Hepatocyte (in vitro differentiated cells): ENCODE results near the gene RBM33. TPM values are rescaled to one million over a fixed set of nuclear protein-coding genes. Genes with fewer than 3 reads are reported as not detected.
"Not testable (repeated sequence)": the region's sequence is repeated elsewhere in the genome, so short reads cannot be mapped to it uniquely, and the experiment has no call there.

Experiments used
- DNase-seq: peaks from one replicate; pipeline ENCODE4 v3.0.0-alpha.2; 2016; ENCODE audit warnings: low spot score
- H2AFZ ChIP-seq: fragments of 200-600 bp; sonication (generic); 2 replicates; pipeline ENCODE4 v1.6.0; 2016; ENCODE audit warnings: antibody characterized with exemption, mild to moderate bottlenecking
- H3K27ac ChIP-seq: fragments of 200-600 bp; sonication (generic); 2 replicates; pipeline ENCODE4 v1.5.1; 2016; ENCODE audit warnings: mild to moderate bottlenecking
- H3K27me3 ChIP-seq: fragments of 200-600 bp; sonication (generic); 2 replicates; pipeline ENCODE4 v1.6.1; 2016
- H3K36me3 ChIP-seq: fragments of 200-600 bp; sonication (generic); replicated peaks from 2 replicates; pipeline ENCODE4 v1.5.1; 2016; ENCODE audit warnings: low read depth; ENCODE audit not compliant: insufficient read depth
- H3K4me1 ChIP-seq: fragments of 200-600 bp; sonication (generic); 2 replicates; pipeline ENCODE4 v1.5.1; 2016; ENCODE audit warnings: mild to moderate bottlenecking, moderate library complexity; ENCODE audit not compliant: insufficient read depth
- H3K4me2 ChIP-seq: fragments of 200-600 bp; sonication (generic); 2 replicates; pipeline ENCODE4 v1.6.0; 2016
- H3K4me3 ChIP-seq: fragments of 200-600 bp; sonication (generic); 2 replicates; pipeline ENCODE4 v1.5.1; 2016; ENCODE audit warnings: mild to moderate bottlenecking
- H3K79me2 ChIP-seq: fragments of 200-600 bp; sonication (generic); 2 replicates; pipeline ENCODE4 v1.6.0; 2017; ENCODE audit warnings: mild to moderate bottlenecking
- H3K9me2 ChIP-seq: fragments of 200-600 bp; sonication (generic); replicated peaks from 2 replicates; pipeline ENCODE4 v1.6.0; 2017; ENCODE audit warnings: mild to moderate bottlenecking; ENCODE audit not compliant: insufficient read depth
- H3K9me3 ChIP-seq: fragments of 200-600 bp; sonication (generic); 2 replicates; pipeline ENCODE4 v1.5.1; 2016; ENCODE audit warnings: low read depth, mild to moderate bottlenecking
- H4K20me1 ChIP-seq: fragments of 200-600 bp; sonication (generic); 2 replicates; pipeline ENCODE4 v1.6.0; 2016; ENCODE audit warnings: mild to moderate bottlenecking; ENCODE audit not compliant: insufficient read depth, poor library complexity, severe bottlenecking
- CTCF ChIP-seq: fragments of 200-600 bp; sonication (generic); IDR thresholded peaks from 2 replicates; pipeline ENCODE4 v1.5.1; 2016; ENCODE audit warnings: antibody characterized with exemption, mild to moderate bottlenecking; ENCODE audit not compliant: poor library complexity
- EZH2 ChIP-seq: fragments of 200-600 bp; sonication (generic); IDR thresholded peaks from 2 replicates; pipeline ENCODE4 v1.6.1; 2016; ENCODE audit warnings: antibody characterized with exemption, mild to moderate bottlenecking, borderline replicate concordance
- EZH2phosphoT487 ChIP-seq: fragments of 200-600 bp; sonication (generic); IDR thresholded peaks from one replicate; pipeline ENCODE4 v1.6.1; 2018; ENCODE audit warnings: antibody characterized with exemption, mild to moderate bottlenecking, low read depth, moderate library complexity; ENCODE audit not compliant: unreplicated experiment, severe bottlenecking
- WGBS: methylation state at CpG from one replicate; pipeline ENCODE4 v1.1.6; 2016; ENCODE audit warnings: low lambda C conversion rate; ENCODE audit errors: missing lambda C conversion rate; 5-methylcytosine and 5-hydroxymethylcytosine counted together
- polyA plus RNA-seq: library from polyadenylated mRNA; unstranded; fragments of >200 nt; fragmentation: Nextera tagmentation; extraction: Ambion mirVana; gene quantifications from 2 replicates; pipeline ENCODE4 v1.2.1, GENCODE V29; 2016
- total RNA-seq: library from RNA; depleted of rRNA; stranded (reverse); fragments of >200 nt; gene quantifications from 2 replicates; pipeline ENCODE4 v1.2.3, GENCODE V29; 2014

RBM33 gene
- total and polyA plus RNA-seq, 2 experiments from 2014 or later: 24.8 to 40.8 TPM

- WGBS: 94% methylated on average over 14 of the region's 16 CpGs
- H4K20me1 ChIP-seq: no peaks in the 10 kb centered on the region
- H3K4me2 ChIP-seq: no peak overlapping the region
- H3K9me2 ChIP-seq: no peaks in the 10 kb centered on the region
- H3K9me3 ChIP-seq: no peaks in the 10 kb centered on the region
- peaks cover 10% of the 10 kb centered on the region for H3K79me2 ChIP-seq
- no peak overlapping the region for H3K4me3 ChIP-seq
- H3K27me3 ChIP-seq: peaks cover 35% of the 10 kb centered on the region
- DNase-seq: no peak
- no peaks in the 10 kb centered on the region for H3K36me3 ChIP-seq
- H3K27ac ChIP-seq: no peak overlapping the region
- no peak overlapping the region for H2AFZ ChIP-seq
- TF ChIP-seq CTCF (no peak), EZH2phosphoT487 (no peak)
- H3K4me1 ChIP-seq: no peaks in the 10 kb centered on the region
Measured at GRCh38 chr7:155816996-155817395, 172.5 kb downstream of the RBM33 start.

- not testable (repeated sequence) for H3K4me3 ChIP-seq, DNase-seq, H3K4me1 ChIP-seq, H2AFZ ChIP-seq, H3K4me2 ChIP-seq, H4K20me1 ChIP-seq, H3K36me3 ChIP-seq, H3K9me2 ChIP-seq, H3K9me3 ChIP-seq, H3K27ac ChIP-seq
- Histone ChIP-seq H3K27me3 (peaks cover 30% of the 10 kb centered on the region), H3K79me2 (peaks cover 10% of the 10 kb centered on the region)
- 82% methylated on average over 2 of the region's 4 CpGs for WGBS
Measured at GRCh38 chr7:155817515-155817914, 173.1 kb downstream of the RBM33 start.

- Histone ChIP-seq H3K36me3 (no peaks in the 10 kb centered on the region), H2AFZ (no peak overlapping the region), H3K9me2 (no peaks in the 10 kb centered on the region), H4K20me1 (no peaks in the 10 kb centered on the region), H3K27me3 (peaks cover 23% of the 10 kb centered on the region), H3K27ac (no peak overlapping the region), H3K79me2 (peaks cover 4% of the 10 kb centered on the region), H3K4me3 (no peak overlapping the region), H3K4me1 (no peaks in the 10 kb centered on the region), H3K9me3 (no peaks in the 10 kb centered on the region), H3K4me2 (no peak overlapping the region)
- WGBS: 93% methylated on average over 21 of the region's 21 CpGs
- no peak for DNase-seq
- no peak for TF ChIP-seq EZH2
- no peak for TF ChIP-seq EZH2phosphoT487
- no peak for TF ChIP-seq CTCF
Measured at GRCh38 chr7:155818154-155818819, 173.8 kb downstream of the RBM33 start.

- Histone ChIP-seq H3K9me2 (no peaks in the 10 kb centered on the region), H3K4me3 (no peak overlapping the region), H3K79me2 (no peaks in the 10 kb centered on the region), H3K27me3 (peaks cover 18% of the 10 kb centered on the region), H3K27ac (no peak overlapping the region), H4K20me1 (no peaks in the 10 kb centered on the region), H3K4me1 (no peaks in the 10 kb centered on the region), H3K36me3 (no peaks in the 10 kb centered on the region), H3K9me3 (no peaks in the 10 kb centered on the region), H3K4me2 (no peak overlapping the region), H2AFZ (no peak overlapping the region)
- no peak for TF ChIP-seq EZH2
- TF ChIP-seq EZH2phosphoT487: no peak
- TF ChIP-seq CTCF: no peak
- 78% methylated on average over 6 of the region's 6 CpGs for WGBS
- no peak for DNase-seq
Measured at GRCh38 chr7:155818820-155819168, 174.3 kb downstream of the RBM33 start.
